H1 (cell line): ENCODE measurements around the gene FSTL4. TPM values are rescaled to one million over a fixed set of nuclear protein-coding genes. Genes with fewer than 3 reads are reported as not detected.

Experiments used
- CTCF ChIA-PET: fragments of 300-600 bp; sonication (Branson Sonifier 250); formaldehyde crosslinking; loops from one replicate; lab custom pipeline; 2021; ENCODE audit not compliant: partially characterized antibody; lab: Charles Lee
- POLR2A ChIA-PET: fragments of 300-600 bp; sonication (Branson Sonifier 250); formaldehyde crosslinking; loops from one replicate; lab custom pipeline; 2021; ENCODE audit warnings: inconsistent platforms; ENCODE audit not compliant: partially characterized antibody; lab: Charles Lee
- DNase-seq, 2 experiments: peaks; one replicate each; pipeline versions ENCODE4 v3.0.0 to v3.0.0-alpha.2; 2010 to 2022; ENCODE audit warnings: low spot score in 2 of 2, low read depth in 1 of 2, mixed read lengths in 1 of 2
- FAIRE-seq: peaks from 2 replicates; lab custom pipeline; 2011; peaks lifted over from hg19 to GRCh38; lab: Jason Lieb, UNC
- H2AFZ ChIP-seq: 2 replicates; pipeline ENCODE4 v1.8.1; 2012; ENCODE audit warnings: low read length, inconsistent platforms
- H2AK5ac ChIP-seq: 2 replicates; pipeline ENCODE4 v1.6.1; 2013; ENCODE audit warnings: low read depth, low read length
- H2BK120ac ChIP-seq: replicated peaks from 2 replicates; pipeline ENCODE3; 2013; ENCODE audit warnings: low read depth, low read length, inconsistent platforms
- H2BK12ac ChIP-seq: 2 replicates; pipeline ENCODE4 v1.6.1; 2013; ENCODE audit warnings: low read depth, low read length
- H2BK15ac ChIP-seq: 2 replicates; pipeline ENCODE4 v1.6.1; 2013; ENCODE audit warnings: low read length
- H2BK20ac ChIP-seq: 2 replicates; pipeline ENCODE4 v1.6.1; 2013; ENCODE audit warnings: low read length
- H2BK5ac ChIP-seq: 2 replicates; pipeline ENCODE4 v1.6.1; 2013; ENCODE audit warnings: low read depth, low read length
- H3K14ac ChIP-seq: 2 replicates; pipeline ENCODE4 v1.6.1; 2013; ENCODE audit warnings: inconsistent platforms; ENCODE audit not compliant: insufficient read length
- H3K18ac ChIP-seq: 2 replicates; pipeline ENCODE4 v1.6.1; 2013; ENCODE audit warnings: low read length; ENCODE audit errors: extremely low read depth
- H3K23ac ChIP-seq: 2 replicates; pipeline ENCODE4 v1.6.1; 2013; ENCODE audit warnings: inconsistent platforms; ENCODE audit not compliant: insufficient read length
- H3K23me2 ChIP-seq: 2 replicates; pipeline ENCODE4 v1.6.1; 2013; ENCODE audit warnings: low read depth, low read length
- H3K27ac ChIP-seq: 2 replicates; pipeline ENCODE4 v1.6.1; 2011; ENCODE audit warnings: low read depth, low read length, inconsistent platforms
- H3K27me3 ChIP-seq, 4 experiments: replicated peaks in 1 of 4; 1 replicate in 1 of 4; 2 replicates in 3 of 4; pipeline versions ENCODE4 v1.6.1 to v1.8.1; 2011 to 2013; ENCODE audit warnings: low read length in 3 of 4, mild to moderate bottlenecking in 3 of 4, inconsistent platforms in 2 of 4, mixed read lengths in 2 of 4, moderate library complexity in 1 of 4; ENCODE audit not compliant: control insufficient read depth in 3 of 4, insufficient read depth in 3 of 4; ENCODE audit errors: extremely low read depth in 1 of 4
- H3K36me3 ChIP-seq, 4 experiments: 2 replicates each; pipeline versions ENCODE4 v1.6.1 to v1.8.1; 2011 to 2013; ENCODE audit warnings: mild to moderate bottlenecking in 4 of 4, low read length in 3 of 4, moderate library complexity in 2 of 4, control low read depth in 1 of 4, inconsistent platforms in 1 of 4; ENCODE audit not compliant: insufficient read depth in 4 of 4, control insufficient read depth in 2 of 4
- H3K4ac ChIP-seq: replicated peaks from 2 replicates; pipeline ENCODE3; 2013; ENCODE audit warnings: low read length, low read depth, mixed read lengths, inconsistent platforms; ENCODE audit not compliant: insufficient read length
- H3K4me1 ChIP-seq, 4 experiments: replicated peaks in 1 of 4; 1 replicate in 1 of 4; 2 replicates in 3 of 4; pipeline versions ENCODE4 v1.6.1 to v1.8.1; 2011 to 2013; ENCODE audit warnings: low read length in 3 of 4, inconsistent platforms in 2 of 4, mixed read lengths in 1 of 4; ENCODE audit not compliant: insufficient read depth in 4 of 4, control insufficient read depth in 3 of 4
- H3K4me2 ChIP-seq, 2 experiments: 2 replicates each; pipeline versions ENCODE4 v1.6.1 to v1.8.1; 2011 to 2013; ENCODE audit warnings: low read depth in 2 of 2, low read length in 2 of 2, control low read depth in 1 of 2, inconsistent platforms in 1 of 2, mild to moderate bottlenecking in 1 of 2; ENCODE audit not compliant: insufficient read depth in 1 of 2
- H3K4me3 ChIP-seq, 4 experiments: fragments of 200-600, 300-600 bp in 1 of 4; sonication (generic), shearing (Covaris generic), sonication (Bioruptor Twin) in 1 of 4; 2 replicates each; pipeline versions ENCODE4 v1.5.1 to v1.8.1; 2011 to 2016; ENCODE audit warnings: low read length in 4 of 4, low read depth in 3 of 4, control low read depth in 2 of 4, inconsistent platforms in 2 of 4, mild to moderate bottlenecking in 2 of 4, mixed read lengths in 1 of 4, moderate library complexity in 1 of 4; ENCODE audit not compliant: insufficient read depth in 2 of 4; ENCODE audit errors: extremely low read depth in 1 of 4
- H3K56ac ChIP-seq: replicated peaks from 2 replicates; pipeline ENCODE3; 2013; ENCODE audit warnings: low read depth, mild to moderate bottlenecking, mixed read lengths, low read length, inconsistent platforms; ENCODE audit not compliant: insufficient read length
- H3K79me1 ChIP-seq: 2 replicates; pipeline ENCODE4 v1.6.1; 2013; ENCODE audit warnings: low read depth, low read length, control low read depth
- H3K79me2 ChIP-seq, 2 experiments: 2 replicates each; pipeline versions ENCODE4 v1.6.1 to v1.8.1; 2012 to 2013; ENCODE audit warnings: low read length in 2 of 2, mild to moderate bottlenecking in 2 of 2, inconsistent platforms in 1 of 2; ENCODE audit not compliant: insufficient read depth in 2 of 2, control insufficient read depth in 1 of 2
- H3K9ac ChIP-seq, 4 experiments: replicated peaks in 1 of 4; 1 replicate in 1 of 4; 2 replicates in 3 of 4; pipeline versions ENCODE4 v1.6.1 to v1.8.1; 2011 to 2013; ENCODE audit warnings: low read depth in 3 of 4, low read length in 3 of 4, control low read depth in 2 of 4, mild to moderate bottlenecking in 2 of 4, moderate library complexity in 2 of 4, inconsistent platforms in 1 of 4; ENCODE audit errors: extremely low read depth in 1 of 4
- H3K9me3 ChIP-seq, 2 experiments: 2 replicates each; pipeline versions ENCODE4 v1.6.1 to v1.8.1; 2012 to 2013; ENCODE audit warnings: mild to moderate bottlenecking in 2 of 2, moderate library complexity in 2 of 2, control low read depth in 1 of 2, inconsistent platforms in 1 of 2, low read depth in 1 of 2, low read length in 1 of 2, mixed read lengths in 1 of 2; ENCODE audit not compliant: insufficient read depth in 2 of 2
- H4K20me1 ChIP-seq, 2 experiments: replicated peaks in 1 of 2; 2 replicates each; pipeline versions ENCODE3 to v1.8.1; 2011 to 2013; ENCODE audit warnings: inconsistent platforms in 2 of 2, low read length in 2 of 2, mild to moderate bottlenecking in 1 of 2; ENCODE audit not compliant: insufficient read depth in 2 of 2, control insufficient read depth in 1 of 2
- H4K5ac ChIP-seq: 2 replicates; pipeline ENCODE4 v1.6.1; 2013; ENCODE audit warnings: low read length, low read depth, mixed read lengths, inconsistent platforms; ENCODE audit not compliant: insufficient read length
- H4K8ac ChIP-seq: 2 replicates; pipeline ENCODE4 v1.8.0; 2013; ENCODE audit warnings: mild to moderate bottlenecking, moderate library complexity, low read length, inconsistent platforms; ENCODE audit not compliant: insufficient read depth; ENCODE audit errors: extremely low read depth
- H4K91ac ChIP-seq: replicated peaks from 2 replicates; pipeline ENCODE3; 2013; ENCODE audit warnings: low read length, mixed read lengths, inconsistent platforms; ENCODE audit not compliant: insufficient read length
- BACH1 ChIP-seq: IDR thresholded peaks from 2 replicates; pipeline ENCODE4 v1.6.1; 2012; ENCODE audit warnings: low read length, improper control_type of control experiment
- BCL11A ChIP-seq, 2 experiments: IDR thresholded peaks; one replicate each; pipeline ENCODE4 v1.6.1; 2011; ENCODE audit warnings: low read depth in 2 of 2, low read length in 2 of 2, mild to moderate bottlenecking in 2 of 2
- FOSL1 ChIP-seq: IDR thresholded peaks from 2 replicates; pipeline ENCODE4 v1.6.1; 2011; ENCODE audit warnings: mild to moderate bottlenecking, low read depth, low read length, moderate library complexity; ENCODE audit not compliant: insufficient read depth
- GTF2F1 ChIP-seq: IDR thresholded peaks from 2 replicates; pipeline ENCODE4 v1.6.1; 2012; ENCODE audit warnings: low read depth, low read length, improper control_type of control experiment, borderline replicate concordance
- KDM1A ChIP-seq: fragments of 200-600, 300-600 bp; sonication (generic); IDR thresholded peaks from 2 replicates; pipeline ENCODE4 v1.7.1; 2016; ENCODE audit warnings: mild to moderate bottlenecking, low read length, borderline replicate concordance
- NRF1 ChIP-seq: IDR thresholded peaks from 2 replicates; pipeline ENCODE4 v1.6.1; 2011; ENCODE audit warnings: mild to moderate bottlenecking, low read depth, low read length, improper control_type of control experiment
- SP1 ChIP-seq: IDR thresholded peaks from 2 replicates; pipeline ENCODE4 v1.6.1; 2011; ENCODE audit warnings: low read depth, low read length
- SP2 ChIP-seq: IDR thresholded peaks from 2 replicates; pipeline ENCODE4 v1.6.1; 2012; ENCODE audit warnings: mild to moderate bottlenecking, low read length, inconsistent platforms
- SP4 ChIP-seq: IDR thresholded peaks from 2 replicates; pipeline ENCODE4 v1.6.1; 2012; ENCODE audit warnings: low read length, inconsistent platforms
- SUZ12 ChIP-seq: fragments of 200-600 bp; sonication (generic); IDR thresholded peaks from 2 replicates; pipeline ENCODE4 v1.6.1; 2012; ENCODE audit warnings: mild to moderate bottlenecking, inconsistent platforms, low read length, moderate library complexity, mixed read lengths
- TAF7 ChIP-seq: optimal IDR thresholded peaks from 2 replicates; pipeline ENCODE3; 2011; ENCODE audit warnings: low read depth, mild to moderate bottlenecking, inconsistent platforms, low read length, moderate library complexity, borderline replicate concordance
- TEAD4 ChIP-seq: IDR thresholded peaks from 2 replicates; pipeline ENCODE4 v1.6.1; 2012; ENCODE audit warnings: low read depth, low read length, inconsistent platforms, mixed read lengths
- WGBS, 2 experiments: shearing (Covaris generic) in 1 of 2; methylation state at CpG; one replicate each; pipeline versions ENCODE4 v1.1.6 to v1.1.7; 2013 to 2015; ENCODE audit warnings: low lambda C conversion rate in 2 of 2, mixed read lengths in 2 of 2, inconsistent platforms in 1 of 2, low coverage in 1 of 2, missing lambda C conversion rate in 1 of 2; ENCODE audit not compliant: insufficient replicate concordance in 2 of 2, insufficient coverage in 1 of 2, insufficient read length in 1 of 2; ENCODE audit errors: extremely low coverage in 1 of 2, missing lambda C conversion rate in 1 of 2; 5-methylcytosine and 5-hydroxymethylcytosine counted together
- polyA plus RNA-seq, 7 experiments: library from polyadenylated mRNA; depleted of rRNA in 3 of 7; stranded (reverse) in 5 of 7; unstranded in 2 of 7; fragments of >200 nt in 5 of 7; fragments of 200-250 nt in 2 of 7; gene quantifications; 1 replicate in 5 of 7; 2 replicates in 1 of 7; 4 replicates in 1 of 7; pipeline versions ENCODE4 v1.2.1 to v1.2.3, GENCODE V29; 2011 to 2013; ENCODE audit warnings: missing spikeins in 2 of 7, mixed read lengths in 2 of 7
- total RNA-seq: library from RNA; stranded (reverse); fragmentation: NEBNext Ultra II Directional; extraction: Animal tissue kit (Norgen Biotek cat#: 25700); gene quantifications from 2 replicates; pipeline ENCODE4 v1.2.1, GENCODE V29; 2021
- TF ChIP-seq, protein P1 (sequence below): IDR thresholded peaks from 2 replicates; pipeline ENCODE4 v1.6.1; 2011; ENCODE audit warnings: low read depth, mild to moderate bottlenecking, low read length; ENCODE audit not compliant: insufficient read depth

FSTL4 gene
- total and polyA plus RNA-seq, 2 of the 8 experiments (the other 6 are each of a cell fraction or from before 2014, with no cell fraction given) = 3.1 to 4.1 TPM

DNA sequence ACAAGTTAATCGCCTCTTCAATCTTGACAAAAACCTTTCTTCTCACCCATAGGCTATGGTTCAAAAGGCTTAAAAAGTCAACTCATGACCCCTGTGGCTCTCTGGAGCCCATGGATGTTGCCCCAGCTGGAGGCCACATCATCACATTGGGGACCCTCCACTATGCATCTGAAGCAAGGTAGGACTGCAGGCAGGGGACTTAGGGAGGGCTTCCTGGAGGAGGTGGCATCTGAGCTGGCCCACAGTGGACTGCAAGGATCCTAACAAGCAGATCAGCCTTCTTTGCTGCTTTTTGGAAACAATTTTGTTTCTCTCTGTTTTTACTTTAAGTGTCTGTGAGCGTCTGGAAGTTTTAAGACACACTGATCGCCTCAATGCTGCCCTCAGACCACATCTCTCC, 325.9 kb downstream of the FSTL4 start:
- Histone ChIP-seq H3K79me1 (no peaks in the 10 kb centered on the region), H3K4me3 (no peak overlapping the region), H2AFZ (no peak overlapping the region), H2BK12ac (no peak overlapping the region), H3K27me3 (no peaks in the 10 kb centered on the region), H4K20me1 (no peaks in the 10 kb centered on the region), H2BK20ac (no peak overlapping the region), H2BK5ac (no peak overlapping the region), H3K14ac (no peak overlapping the region), H2BK15ac (no peak overlapping the region), H3K4me2 (no peak overlapping the region), H3K23ac (no peak overlapping the region), H4K8ac (no peak overlapping the region), H4K5ac (no peak overlapping the region), H2BK120ac (no peak overlapping the region), H4K91ac (no peak overlapping the region), H3K27ac (no peak overlapping the region), H3K36me3 (no peaks in the 10 kb centered on the region), H3K4me1 (peaks cover 0 to 5% (median 0%) of the 10 kb centered on the region in 4 experiments; a peak in 2 of 7 replicates), H3K56ac (no peak overlapping the region), H3K23me2 (no peaks in the 10 kb centered on the region), H3K4ac (no peak overlapping the region), H3K9me3 (no peaks in the 10 kb centered on the region), H3K79me2 (no peaks in the 10 kb centered on the region), H3K9ac (no peak overlapping the region), H2AK5ac (no peak overlapping the region), H3K18ac (no peak overlapping the region)
- CTCF ChIA-PET = interaction anchor here (0.8 to 1.6 kb wide), 9 partner anchors 11 to 426 kb away, joined by 3 to 7 read pairs (median 3); no protein-coding TSS in a partner anchor
- TF ChIP-seq BACH1 = no peak
- no peak for TF ChIP-seq KDM1A
- TF ChIP-seq TEAD4 = no peak
- TF ChIP-seq SP2 = no peak
- no peak for TF ChIP-seq SP4
- TF ChIP-seq FOSL1 = no peak
- TF ChIP-seq SP1 = no peak
- TF ChIP-seq TAF7 = no peak
- TF ChIP-seq, protein P1, sequence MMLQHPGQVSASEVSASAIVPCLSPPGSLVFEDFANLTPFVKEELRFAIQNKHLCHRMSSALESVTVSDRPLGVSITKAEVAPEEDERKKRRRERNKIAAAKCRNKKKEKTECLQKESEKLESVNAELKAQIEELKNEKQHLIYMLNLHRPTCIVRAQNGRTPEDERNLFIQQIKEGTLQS = no peak
- TF ChIP-seq SUZ12 = no peak
- no peak for TF ChIP-seq NRF1
- no peak for TF ChIP-seq GTF2F1
- no peak for TF ChIP-seq BCL11A (IDR thresholded peaks at IDR 0.05; ENCODE audit: low read depth in 2 of 2, low read length in 2 of 2)
- DNase-seq (no peak), FAIRE-seq (no peak)
- POLR2A ChIA-PET = no interaction called here
- WGBS, 2 experiments = 84% methylated on average over 3 of the region's 3 CpGs; no CpG with 5 or more reads in 1 of the 2 experiments
